ENCODE results near the gene COMMD8. TPM values are rescaled to one million over a fixed set of nuclear protein-coding genes. Genes with fewer than 3 reads are reported as not detected.

Gene COMMD8
- total and polyA plus RNA-seq, 9 donors, result 13.8 to 19.1 (median 16.5) TPM

GRCh38 chr4:47413521-47413920, 50.0 kb downstream of the COMMD8 start:
- Histone ChIP-seq H3K9me3 (replicated peaks; ENCODE audit: control insufficient read depth, low read depth, low read length) (no peaks in the 10 kb centered on the region), H3K27ac (ENCODE audit: low read length) (no peak overlapping the region), H3K4me3 (ENCODE audit: low read length) (no peak overlapping the region), H3K27me3 (ENCODE audit: control insufficient read depth, insufficient read depth, low read length) (no peaks in the 10 kb centered on the region), H3K36me3 (ENCODE audit: control insufficient read depth, insufficient read depth, low read length) (no peaks in the 10 kb centered on the region), H3K4me1 (ENCODE audit: control insufficient read depth, insufficient read depth, low read length) (no peaks in the 10 kb centered on the region)
- WGBS (ENCODE audit: insufficient coverage), result no CpG with 5 or more reads among the region's 2 CpGs
- no peak for DNase-seq

GRCh38 chr4:47410271-47410670, 53.2 kb downstream of the COMMD8 start:
- Histone ChIP-seq H3K36me3 (ENCODE audit: control insufficient read depth, insufficient read depth, low read length) (no peaks in the 10 kb centered on the region), H3K4me1 (ENCODE audit: control insufficient read depth, insufficient read depth, low read length) (no peaks in the 10 kb centered on the region), H3K27me3 (ENCODE audit: control insufficient read depth, insufficient read depth, low read length) (no peaks in the 10 kb centered on the region), H3K4me3 (ENCODE audit: low read length) (no peak overlapping the region), H3K27ac (ENCODE audit: low read length) (no peak overlapping the region), H3K9me3 (replicated peaks; ENCODE audit: control insufficient read depth, low read depth, low read length) (no peaks in the 10 kb centered on the region)
- WGBS (ENCODE audit: insufficient coverage), result no CpG with 5 or more reads among the region's 1 CpG
- no peak for DNase-seq

- DNase-seq, result no peak
- H3K36me3 ChIP-seq (ENCODE audit: control insufficient read depth, insufficient read depth, low read length), result no peaks in the 10 kb centered on the region
- WGBS (ENCODE audit: insufficient coverage), result no CpG with 5 or more reads among the region's 2 CpGs
Measured at GRCh38 chr4:47406408-47406807, 57.1 kb downstream of the COMMD8 start.

More at GRCh38 chr4:47406408-47406807, 57.1 kb downstream of the COMMD8 start:
- Histone ChIP-seq H3K9me3 (replicated peaks; ENCODE audit: control insufficient read depth, low read depth, low read length) (no peaks in the 10 kb centered on the region), H3K27me3 (ENCODE audit: control insufficient read depth, insufficient read depth, low read length) (no peaks in the 10 kb centered on the region), H3K27ac (ENCODE audit: low read length) (no peak overlapping the region), H3K4me1 (ENCODE audit: control insufficient read depth, insufficient read depth, low read length) (no peaks in the 10 kb centered on the region), H3K4me3 (ENCODE audit: low read length) (no peak overlapping the region)

Other genes starting within 250 kb of the COMMD8 start
- 17.1 TPM for gene ATP10D, start 21.6 kb upstream of the COMMD8 start, total RNA-seq
- gene ATP10D, start 21.6 kb upstream of the COMMD8 start, polyA plus RNA-seq (ENCODE audit: insufficient read depth in 1 of 8, insufficient read length in 8 of 8, low replicate concordance in 1 of 8), result 10 to 100 TPM in 5 of 8 donors, 1 to 10 TPM in 3; 8.3 to 15.6 (median 10.7) TPM